Coronary artery (tissue), 2 donors: ENCODE results near the gene FOXP3.

Source experiments
- DNase-seq: peaks from one replicate; pipeline ENCODE4 v3.0.0-alpha.2; 2017; ENCODE audit warnings: low spot score
- H3K27ac ChIP-seq, 2 donors: fragments of 200-600 bp; sonication (generic); one replicate each; pipeline ENCODE4 v1.5.1; 2016 to 2019
- H3K4me3 ChIP-seq: fragments of 200-600 bp; sonication (generic); 2 replicates; pipeline ENCODE4 v1.5.1; 2016; ENCODE audit warnings: mild to moderate bottlenecking, moderate library complexity
- CTCF ChIP-seq: fragments of 200-600 bp; sonication (generic); IDR thresholded peaks from one replicate; pipeline ENCODE4 v1.5.1; 2019; ENCODE audit warnings: antibody characterized with exemption

Gene FOXP3

GRCh38 chrX:49209434-49210251 lies 54.9 kb downstream of the FOXP3 start:
- no peak for TF ChIP-seq CTCF
- DNase-seq, result no peak
- Histone ChIP-seq H3K27ac (no peak overlapping the region), H3K4me3 (no peak overlapping the region)

DNA sequence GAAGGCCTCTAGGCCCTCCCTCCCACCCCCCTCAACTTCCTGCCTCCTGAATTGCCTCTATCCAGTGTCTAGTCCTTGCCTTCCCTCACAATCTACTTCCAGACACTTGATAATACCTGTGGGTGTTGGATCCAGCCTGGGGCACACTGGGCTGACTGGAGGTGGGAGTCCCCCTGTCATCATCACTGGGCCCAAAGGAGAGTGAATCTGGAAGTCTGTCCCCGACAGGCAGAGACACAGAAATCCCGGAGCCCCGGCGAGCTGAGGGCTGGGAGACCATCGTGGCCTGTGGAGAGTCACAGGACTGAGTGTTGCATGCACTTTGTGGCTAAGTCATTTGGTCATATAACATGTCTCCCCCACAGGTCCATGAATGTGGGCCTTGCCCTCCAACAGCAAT lies 56.1 kb downstream of the FOXP3 start:
- Histone ChIP-seq H3K27ac (no peak overlapping the region), H3K4me3 (no peak overlapping the region)
- TF ChIP-seq CTCF, result no peak
- no peak for DNase-seq

DNA sequence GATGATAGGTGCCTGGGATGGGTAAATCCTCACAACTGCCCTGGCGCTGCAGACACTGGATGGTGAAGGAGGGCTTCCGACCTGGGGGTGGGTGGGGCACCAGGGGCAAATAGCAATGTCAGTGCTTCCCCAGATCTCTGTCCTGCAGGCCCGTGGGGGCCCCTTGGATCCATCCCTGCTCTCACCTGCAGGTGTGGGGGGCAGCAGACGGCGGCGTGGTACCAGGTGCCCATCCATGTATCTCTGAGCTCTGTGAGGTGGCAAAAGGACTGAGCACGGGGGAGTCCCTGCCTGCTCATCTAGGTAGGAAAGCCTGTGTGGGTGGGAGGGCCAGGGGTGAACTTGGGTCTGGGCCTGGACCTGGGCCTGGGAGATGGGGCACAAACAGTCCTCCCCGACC lies 58.0 kb downstream of the FOXP3 start:
- no peak for TF ChIP-seq CTCF
- no peak overlapping the region for H3K27ac ChIP-seq
- no peak overlapping the region for H3K4me3 ChIP-seq
- DNase-seq, result no peak

DNA sequence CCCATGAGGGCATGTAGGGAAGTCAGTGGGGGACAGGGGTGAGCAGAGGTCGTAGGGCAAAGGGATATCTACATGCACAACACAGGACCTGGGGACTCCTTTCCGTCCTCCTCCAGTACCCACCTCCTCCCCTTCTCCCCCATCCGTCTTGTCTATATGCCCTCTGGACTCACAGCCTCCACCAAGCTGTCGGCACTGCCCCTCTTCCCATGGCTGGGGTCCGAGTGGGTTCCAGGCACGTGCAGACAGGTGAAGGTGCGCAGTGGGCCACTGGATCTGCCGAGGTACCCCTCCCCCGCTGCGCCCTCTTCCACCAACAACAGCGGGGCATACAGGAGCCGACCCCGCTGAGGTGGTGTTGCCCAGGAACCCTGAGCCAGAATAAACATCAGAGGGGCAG lies 59.1 kb downstream of the FOXP3 start:
- no peak overlapping the region for H3K4me3 ChIP-seq
- H3K27ac ChIP-seq, result no peak overlapping the region
- no peak for TF ChIP-seq CTCF
- no peak for DNase-seq

GRCh38 chrX:49204709-49205108 lies 59.8 kb downstream of the FOXP3 start:
- TF ChIP-seq CTCF, result no peak
- no peak overlapping the region for H3K4me3 ChIP-seq
- no peak overlapping the region for H3K27ac ChIP-seq
- no peak for DNase-seq

DNA sequence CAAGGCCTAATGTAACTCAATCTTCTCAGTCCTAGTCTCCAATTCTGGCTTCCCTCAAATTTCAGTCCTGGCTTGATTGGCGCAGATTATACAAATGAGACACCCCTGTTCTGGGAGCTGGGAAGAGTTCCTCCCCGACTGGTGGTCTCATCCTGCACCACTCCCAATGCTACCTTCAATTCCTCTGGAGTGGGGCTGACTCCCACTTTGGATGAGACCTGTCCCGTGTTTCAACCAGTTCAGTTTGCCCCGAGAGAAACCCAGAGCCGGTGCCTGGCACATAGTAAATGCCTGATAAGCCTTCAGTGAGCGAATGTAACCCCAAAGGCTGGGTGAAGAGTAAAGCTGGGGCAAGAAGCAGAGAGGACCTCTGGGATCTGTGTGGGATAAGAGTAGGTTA lies 60.5 kb downstream of the FOXP3 start:
- H3K4me3 ChIP-seq, result no peak overlapping the region
- no peak for TF ChIP-seq CTCF
- H3K27ac ChIP-seq, result no peak overlapping the region
- no peak for DNase-seq

DNA sequence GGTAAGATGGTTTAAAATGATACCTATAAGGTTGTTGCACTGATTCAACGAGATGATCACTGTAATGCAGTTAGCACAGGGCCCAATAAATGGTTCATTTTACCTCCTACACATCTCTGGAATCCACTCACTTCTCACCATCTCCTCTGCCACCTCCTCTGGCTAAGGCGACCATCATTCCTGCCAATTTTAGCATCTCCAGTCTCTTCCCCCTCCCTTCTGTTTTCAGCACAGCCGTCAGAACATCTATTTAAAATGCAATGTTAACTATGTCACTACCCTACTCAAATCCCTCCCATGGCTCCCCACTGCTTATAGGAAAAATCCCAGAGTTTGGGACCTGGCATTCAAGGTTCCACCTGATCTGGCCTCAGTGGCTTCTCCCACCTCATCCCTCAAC lies 61.0 kb downstream of the FOXP3 start:
- no peak for TF ChIP-seq CTCF
- DNase-seq, result no peak
- Histone ChIP-seq H3K4me3 (no peak overlapping the region), H3K27ac (no peak overlapping the region)
